ENCODE results near the gene PNLIPRP3.

DNA sequence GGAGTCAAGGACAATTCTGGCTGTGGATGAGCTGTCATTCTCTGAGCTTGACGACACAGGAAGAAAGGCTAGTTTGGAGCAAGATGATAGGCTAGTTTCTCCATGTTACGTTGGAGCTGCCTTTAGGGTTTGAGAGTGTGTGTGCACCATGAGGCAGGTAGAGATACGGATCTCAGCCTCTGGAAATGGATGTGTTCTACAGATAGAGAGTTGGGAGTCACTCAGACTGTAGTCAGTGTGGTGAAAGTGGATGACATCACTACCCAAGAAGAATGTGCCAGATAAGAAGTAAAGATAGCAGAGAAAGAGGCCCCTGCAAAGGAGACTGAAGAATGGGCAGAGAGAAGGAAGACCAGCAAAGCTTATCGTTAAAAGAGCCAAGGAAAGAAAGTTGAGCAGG, 42.4 kb downstream of the PNLIPRP3 start:
- TF ChIP-seq NR2C2 (CRISPR knock-in tag; IDR thresholded peaks at IDR 0.05) (no peak), MXD4 (CRISPR knock-in tag; IDR thresholded peaks at IDR 0.05; ENCODE audit: borderline replicate concordance) (no peak), FOXK1 (CRISPR knock-in tag; IDR thresholded peaks at IDR 0.05) (no peak), NR1H2 (CRISPR knock-in tag; IDR thresholded peaks at IDR 0.05) (no peak), CREB1 (CRISPR knock-in tag; IDR thresholded peaks at IDR 0.05) (no peak)
- TF ChIP-seq, protein P1, sequence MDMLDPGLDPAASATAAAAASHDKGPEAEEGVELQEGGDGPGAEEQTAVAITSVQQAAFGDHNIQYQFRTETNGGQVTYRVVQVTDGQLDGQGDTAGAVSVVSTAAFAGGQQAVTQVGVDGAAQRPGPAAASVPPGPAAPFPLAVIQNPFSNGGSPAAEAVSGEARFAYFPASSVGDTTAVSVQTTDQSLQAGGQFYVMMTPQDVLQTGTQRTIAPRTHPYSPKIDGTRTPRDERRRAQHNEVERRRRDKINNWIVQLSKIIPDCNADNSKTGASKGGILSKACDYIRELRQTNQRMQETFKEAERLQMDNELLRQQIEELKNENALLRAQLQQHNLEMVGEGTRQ (CRISPR knock-in tag; IDR thresholded peaks at IDR 0.05) = no peak
- TF ChIP-seq, protein P2, sequence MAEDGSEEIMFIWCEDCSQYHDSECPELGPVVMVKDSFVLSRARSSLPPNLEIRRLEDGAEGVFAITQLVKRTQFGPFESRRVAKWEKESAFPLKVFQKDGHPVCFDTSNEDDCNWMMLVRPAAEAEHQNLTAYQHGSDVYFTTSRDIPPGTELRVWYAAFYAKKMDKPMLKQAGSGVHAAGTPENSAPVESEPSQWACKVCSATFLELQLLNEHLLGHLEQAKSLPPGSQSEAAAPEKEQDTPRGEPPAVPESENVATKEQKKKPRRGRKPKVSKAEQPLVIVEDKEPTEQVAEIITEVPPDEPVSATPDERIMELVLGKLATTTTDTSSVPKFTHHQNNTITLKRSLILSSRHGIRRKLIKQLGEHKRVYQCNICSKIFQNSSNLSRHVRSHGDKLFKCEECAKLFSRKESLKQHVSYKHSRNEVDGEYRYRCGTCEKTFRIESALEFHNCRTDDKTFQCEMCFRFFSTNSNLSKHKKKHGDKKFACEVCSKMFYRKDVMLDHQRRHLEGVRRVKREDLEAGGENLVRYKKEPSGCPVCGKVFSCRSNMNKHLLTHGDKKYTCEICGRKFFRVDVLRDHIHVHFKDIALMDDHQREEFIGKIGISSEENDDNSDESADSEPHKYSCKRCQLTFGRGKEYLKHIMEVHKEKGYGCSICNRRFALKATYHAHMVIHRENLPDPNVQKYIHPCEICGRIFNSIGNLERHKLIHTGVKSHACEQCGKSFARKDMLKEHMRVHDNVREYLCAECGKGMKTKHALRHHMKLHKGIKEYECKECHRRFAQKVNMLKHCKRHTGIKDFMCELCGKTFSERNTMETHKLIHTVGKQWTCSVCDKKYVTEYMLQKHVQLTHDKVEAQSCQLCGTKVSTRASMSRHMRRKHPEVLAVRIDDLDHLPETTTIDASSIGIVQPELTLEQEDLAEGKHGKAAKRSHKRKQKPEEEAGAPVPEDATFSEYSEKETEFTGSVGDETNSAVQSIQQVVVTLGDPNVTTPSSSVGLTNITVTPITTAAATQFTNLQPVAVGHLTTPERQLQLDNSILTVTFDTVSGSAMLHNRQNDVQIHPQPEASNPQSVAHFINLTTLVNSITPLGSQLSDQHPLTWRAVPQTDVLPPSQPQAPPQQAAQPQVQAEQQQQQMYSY (CRISPR knock-in tag; IDR thresholded peaks at IDR 0.05) = no peak
- TF ChIP-seq, protein P3, sequence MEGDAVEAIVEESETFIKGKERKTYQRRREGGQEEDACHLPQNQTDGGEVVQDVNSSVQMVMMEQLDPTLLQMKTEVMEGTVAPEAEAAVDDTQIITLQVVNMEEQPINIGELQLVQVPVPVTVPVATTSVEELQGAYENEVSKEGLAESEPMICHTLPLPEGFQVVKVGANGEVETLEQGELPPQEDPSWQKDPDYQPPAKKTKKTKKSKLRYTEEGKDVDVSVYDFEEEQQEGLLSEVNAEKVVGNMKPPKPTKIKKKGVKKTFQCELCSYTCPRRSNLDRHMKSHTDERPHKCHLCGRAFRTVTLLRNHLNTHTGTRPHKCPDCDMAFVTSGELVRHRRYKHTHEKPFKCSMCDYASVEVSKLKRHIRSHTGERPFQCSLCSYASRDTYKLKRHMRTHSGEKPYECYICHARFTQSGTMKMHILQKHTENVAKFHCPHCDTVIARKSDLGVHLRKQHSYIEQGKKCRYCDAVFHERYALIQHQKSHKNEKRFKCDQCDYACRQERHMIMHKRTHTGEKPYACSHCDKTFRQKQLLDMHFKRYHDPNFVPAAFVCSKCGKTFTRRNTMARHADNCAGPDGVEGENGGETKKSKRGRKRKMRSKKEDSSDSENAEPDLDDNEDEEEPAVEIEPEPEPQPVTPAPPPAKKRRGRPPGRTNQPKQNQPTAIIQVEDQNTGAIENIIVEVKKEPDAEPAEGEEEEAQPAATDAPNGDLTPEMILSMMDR (IDR thresholded peaks at IDR 0.05) = no peak

All from WTC11 (cell line).